Activated naive CD4-positive, alpha-beta T cell treated with anti-CD3 and anti-CD28 coated beads, Interleukin-2, amount 10 ng/mL, durations not matched to agents 7 days and 5 days (primary cell): ENCODE results near the gene PRKN.

ENCODE experiments used
- CTCF ChIA-PET: fragments of 350-600 bp; sonication (Branson Sonifier 250); formaldehyde crosslinking; loops from one replicate; lab custom pipeline; 2021; ENCODE audit warnings: antibody characterized with exemption; lab: Charles Lee
- DNase-seq: peaks from one replicate; pipeline ENCODE4 v3.0.0-alpha.2; 2020
- H3K27ac Mint-ChIP-seq: one replicate; pipeline ENCODE4 v1.8.0; 2021; ENCODE audit warnings: mild to moderate bottlenecking, moderate library complexity, mixed read lengths
- H3K27me3 Mint-ChIP-seq: one replicate; pipeline ENCODE4 v1.8.0; 2021; ENCODE audit warnings: mild to moderate bottlenecking, mixed read lengths
- H3K36me3 Mint-ChIP-seq: one replicate; pipeline ENCODE4 v1.8.0; 2021; ENCODE audit warnings: mixed read lengths
- H3K4me1 Mint-ChIP-seq: one replicate; pipeline ENCODE4 v1.8.0; 2021; ENCODE audit warnings: mixed read lengths
- H3K4me3 Mint-ChIP-seq: one replicate; pipeline ENCODE4 v1.8.0; 2021; ENCODE audit warnings: mild to moderate bottlenecking, moderate library complexity, mixed read lengths
- H3K9me3 Mint-ChIP-seq: one replicate; pipeline ENCODE4 v1.8.0; 2021; ENCODE audit warnings: mixed read lengths

Gene PRKN

GRCh38 chr6:161409353-161409752, 1318.2 kb downstream of the PRKN start:
- Mint-ChIP-seq H3K4me1 (no peaks in the 10 kb centered on the region), H3K9me3 (no peaks in the 10 kb centered on the region), H3K4me3 (no peak overlapping the region), H3K27ac (no peak overlapping the region), H3K36me3 (no peaks in the 10 kb centered on the region), H3K27me3 (no peaks in the 10 kb centered on the region)
- CTCF ChIA-PET = no interaction called here
- no peak for DNase-seq

- H3K4me3 Mint-ChIP-seq = no peak overlapping the region
- CTCF ChIA-PET = no interaction called here
- no peaks in the 10 kb centered on the region for H3K36me3 Mint-ChIP-seq
Observed at GRCh38 chr6:161408041-161408440, 1319.5 kb downstream of the PRKN start.

GRCh38 chr6:161407581-161407980, 1320.0 kb downstream of the PRKN start:
- CTCF ChIA-PET = no interaction called here
- Mint-ChIP-seq H3K4me3 (no peak overlapping the region), H3K36me3 (no peaks in the 10 kb centered on the region), H3K4me1 (no peaks in the 10 kb centered on the region), H3K27me3 (no peaks in the 10 kb centered on the region), H3K27ac (no peak overlapping the region), H3K9me3 (no peaks in the 10 kb centered on the region)
- no peak for DNase-seq

More at GRCh38 chr6:161408041-161408440, 1319.5 kb downstream of the PRKN start:
- Mint-ChIP-seq H3K27ac (no peak overlapping the region), H3K9me3 (no peaks in the 10 kb centered on the region), H3K27me3 (no peaks in the 10 kb centered on the region), H3K4me1 (no peaks in the 10 kb centered on the region)
- DNase-seq = no peak

GRCh38 chr6:161407115-161407514, 1320.5 kb downstream of the PRKN start:
- Mint-ChIP-seq H3K36me3 (no peaks in the 10 kb centered on the region), H3K27me3 (no peaks in the 10 kb centered on the region), H3K4me1 (no peaks in the 10 kb centered on the region), H3K9me3 (no peaks in the 10 kb centered on the region), H3K4me3 (no peak overlapping the region), H3K27ac (no peak overlapping the region)
- no peak for DNase-seq
- CTCF ChIA-PET = no interaction called here

- Mint-ChIP-seq H3K27ac (no peak overlapping the region), H3K4me3 (no peak overlapping the region), H3K4me1 (no peaks in the 10 kb centered on the region), H3K27me3 (no peaks in the 10 kb centered on the region), H3K9me3 (no peaks in the 10 kb centered on the region), H3K36me3 (no peaks in the 10 kb centered on the region)
- DNase-seq = no peak
- CTCF ChIA-PET = no interaction called here
Observed at GRCh38 chr6:161406646-161407045, 1320.9 kb downstream of the PRKN start.

GRCh38 chr6:161405418-161405817, 1322.1 kb downstream of the PRKN start:
- Mint-ChIP-seq H3K9me3 (no peaks in the 10 kb centered on the region), H3K27ac (no peak overlapping the region), H3K36me3 (no peaks in the 10 kb centered on the region), H3K4me1 (no peaks in the 10 kb centered on the region), H3K27me3 (no peaks in the 10 kb centered on the region), H3K4me3 (no peak overlapping the region)
- CTCF ChIA-PET = no interaction called here
- DNase-seq = no peak

GRCh38 chr6:161403717-161404116, 1323.8 kb downstream of the PRKN start:
- Mint-ChIP-seq H3K9me3 (no peaks in the 10 kb centered on the region), H3K36me3 (no peaks in the 10 kb centered on the region), H3K27me3 (no peaks in the 10 kb centered on the region), H3K4me3 (no peak overlapping the region), H3K27ac (no peak overlapping the region), H3K4me1 (no peaks in the 10 kb centered on the region)
- CTCF ChIA-PET = interaction anchor here (0.5 kb wide), 1 partner anchor 142 kb away, joined by 3 read pairs; no protein-coding TSS in a partner anchor
- no peak for DNase-seq

- Mint-ChIP-seq H3K27me3 (no peaks in the 10 kb centered on the region), H3K9me3 (no peaks in the 10 kb centered on the region), H3K4me3 (no peak overlapping the region), H3K36me3 (no peaks in the 10 kb centered on the region), H3K27ac (no peak overlapping the region), H3K4me1 (no peaks in the 10 kb centered on the region)
- CTCF ChIA-PET = no interaction called here
- DNase-seq = no peak
Observed at GRCh38 chr6:161401587-161402309, 1325.8 kb downstream of the PRKN start.

GRCh38 chr6:161400671-161401070, 1326.9 kb downstream of the PRKN start:
- no peak overlapping the region for H3K27ac Mint-ChIP-seq
- H3K36me3 Mint-ChIP-seq = no peaks in the 10 kb centered on the region
- CTCF ChIA-PET = no interaction called here
- H3K9me3 Mint-ChIP-seq = no peaks in the 10 kb centered on the region
- DNase-seq = no peak
- no peak overlapping the region for H3K4me3 Mint-ChIP-seq
- H3K4me1 Mint-ChIP-seq = no peaks in the 10 kb centered on the region
- peaks cover 4% of the 10 kb centered on the region for H3K27me3 Mint-ChIP-seq

- H3K27ac Mint-ChIP-seq = no peak overlapping the region
- no peak for DNase-seq
- CTCF ChIA-PET = no interaction called here
- H3K9me3 Mint-ChIP-seq = no peaks in the 10 kb centered on the region
- no peaks in the 10 kb centered on the region for H3K36me3 Mint-ChIP-seq
- no peaks in the 10 kb centered on the region for H3K4me1 Mint-ChIP-seq
- peaks cover 9% of the 10 kb centered on the region for H3K27me3 Mint-ChIP-seq
- H3K4me3 Mint-ChIP-seq = no peak overlapping the region
Observed at GRCh38 chr6:161396539-161396938, 1331.0 kb downstream of the PRKN start.

- Mint-ChIP-seq H3K4me3 (no peak overlapping the region), H3K27me3 (peaks cover 9% of the 10 kb centered on the region), H3K27ac (no peak overlapping the region), H3K4me1 (no peaks in the 10 kb centered on the region), H3K9me3 (no peaks in the 10 kb centered on the region), H3K36me3 (no peaks in the 10 kb centered on the region)
- CTCF ChIA-PET = interaction anchor here (1.0 to 4.1 kb wide), 3 partner anchors 22 to 63 kb away, joined by 3 to 17 read pairs (median 17); no protein-coding TSS in a partner anchor
- DNase-seq = no peak
Observed at GRCh38 chr6:161395716-161396231, 1331.8 kb downstream of the PRKN start.

- H3K27me3 Mint-ChIP-seq = peaks cover 9% of the 10 kb centered on the region
- H3K4me3 Mint-ChIP-seq = no peak overlapping the region
- H3K4me1 Mint-ChIP-seq = no peaks in the 10 kb centered on the region
- CTCF ChIA-PET = interaction anchor here (0.7 to 4.1 kb wide), 6 partner anchors 21 to 1672 kb away, joined by 4 to 17 read pairs (median 4); no protein-coding TSS in a partner anchor
- no peaks in the 10 kb centered on the region for H3K36me3 Mint-ChIP-seq
- H3K27ac Mint-ChIP-seq = no peak overlapping the region
- DNase-seq = no peak
- H3K9me3 Mint-ChIP-seq = no peaks in the 10 kb centered on the region
Observed at GRCh38 chr6:161394437-161394836, 1333.1 kb downstream of the PRKN start.

GRCh38 chr6:161393839-161394364, 1333.7 kb downstream of the PRKN start:
- Mint-ChIP-seq H3K27me3 (peaks cover 9% of the 10 kb centered on the region), H3K4me3 (no peak overlapping the region)
- peak; percentile 67 for DNase-seq

GRCh38 chr6:161393292-161393691, 1334.3 kb downstream of the PRKN start:
- no peak overlapping the region for H3K4me3 Mint-ChIP-seq
- no peaks in the 10 kb centered on the region for H3K36me3 Mint-ChIP-seq
- no peak for DNase-seq
- CTCF ChIA-PET = interaction anchor here (1.1 to 4.1 kb wide), 4 partner anchors 20 to 355 kb away, joined by 3 to 17 read pairs (median 10); no protein-coding TSS in a partner anchor
- H3K9me3 Mint-ChIP-seq = no peaks in the 10 kb centered on the region
- no peak overlapping the region for H3K27ac Mint-ChIP-seq
- H3K4me1 Mint-ChIP-seq = no peaks in the 10 kb centered on the region
- peaks cover 9% of the 10 kb centered on the region for H3K27me3 Mint-ChIP-seq

More at GRCh38 chr6:161393839-161394364, 1333.7 kb downstream of the PRKN start:
- Mint-ChIP-seq H3K4me1 (no peaks in the 10 kb centered on the region), H3K9me3 (no peaks in the 10 kb centered on the region), H3K36me3 (no peaks in the 10 kb centered on the region), H3K27ac (no peak overlapping the region)
- CTCF ChIA-PET = interaction anchor here (0.7 to 4.1 kb wide), 6 partner anchors 21 to 1673 kb away, joined by 4 to 17 read pairs (median 4); no protein-coding TSS in a partner anchor

- no peaks in the 10 kb centered on the region for H3K4me1 Mint-ChIP-seq
- H3K9me3 Mint-ChIP-seq = no peaks in the 10 kb centered on the region
- no peaks in the 10 kb centered on the region for H3K27me3 Mint-ChIP-seq
- H3K36me3 Mint-ChIP-seq = no peaks in the 10 kb centered on the region
- DNase-seq = no peak
- H3K4me3 Mint-ChIP-seq = no peak overlapping the region
- CTCF ChIA-PET = no interaction called here
- no peak overlapping the region for H3K27ac Mint-ChIP-seq
Observed at GRCh38 chr6:161389756-161390155, 1337.8 kb downstream of the PRKN start.
